NB4 (cell line): ENCODE data around the gene LIN28B.

Experiments used
- DNase-seq: peaks from one replicate; pipeline ENCODE4 v3.0.0; 2010; ENCODE audit warnings: low read depth
- H3K4me3 ChIP-seq: one replicate; pipeline ENCODE4 v1.5.1; 2011; ENCODE audit warnings: mild to moderate bottlenecking, low read depth, low read length, moderate library complexity
- MYC ChIP-seq: IDR thresholded peaks from 2 replicates; pipeline ENCODE4 v1.6.1; 2011; ENCODE audit warnings: low read depth, low read length
- POLR2A ChIP-seq: IDR thresholded peaks from 2 replicates; pipeline ENCODE4 v1.6.1; 2011; ENCODE audit warnings: mild to moderate bottlenecking; ENCODE audit not compliant: insufficient read length; ENCODE audit errors: extremely low read depth
- TF ChIP-seq, protein P1 (sequence below): IDR thresholded peaks from one replicate; pipeline ENCODE4 v1.5.1; 2012; ENCODE audit warnings: low read depth, low read length
- TF ChIP-seq, protein P2 (sequence below): IDR thresholded peaks from 2 replicates; pipeline ENCODE4 v1.6.1; 2011; ENCODE audit warnings: low read depth, low read length

Gene LIN28B

DNA sequence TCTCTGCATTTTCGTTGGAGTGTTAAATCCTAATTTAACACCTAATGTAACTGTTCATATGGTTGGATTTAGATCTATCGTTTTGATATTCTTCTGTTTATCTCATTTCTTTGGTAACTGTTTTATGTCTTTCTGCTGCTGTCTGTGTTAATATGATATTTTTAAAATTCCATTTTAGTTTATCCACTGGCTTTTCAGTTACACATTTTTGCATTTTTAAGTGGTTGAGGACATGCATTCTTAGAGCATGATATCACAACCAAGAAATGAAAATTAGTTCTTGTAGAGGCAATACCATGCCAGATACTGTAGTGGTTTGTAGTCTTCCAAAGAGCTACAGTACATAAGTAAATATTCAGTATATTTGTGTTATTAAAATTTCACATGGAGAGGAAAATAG lies 58.6 kb downstream of the LIN28B start:
- DNase-seq = no peak
- H3K4me3 ChIP-seq = no peak overlapping the region
- TF ChIP-seq, protein P1, sequence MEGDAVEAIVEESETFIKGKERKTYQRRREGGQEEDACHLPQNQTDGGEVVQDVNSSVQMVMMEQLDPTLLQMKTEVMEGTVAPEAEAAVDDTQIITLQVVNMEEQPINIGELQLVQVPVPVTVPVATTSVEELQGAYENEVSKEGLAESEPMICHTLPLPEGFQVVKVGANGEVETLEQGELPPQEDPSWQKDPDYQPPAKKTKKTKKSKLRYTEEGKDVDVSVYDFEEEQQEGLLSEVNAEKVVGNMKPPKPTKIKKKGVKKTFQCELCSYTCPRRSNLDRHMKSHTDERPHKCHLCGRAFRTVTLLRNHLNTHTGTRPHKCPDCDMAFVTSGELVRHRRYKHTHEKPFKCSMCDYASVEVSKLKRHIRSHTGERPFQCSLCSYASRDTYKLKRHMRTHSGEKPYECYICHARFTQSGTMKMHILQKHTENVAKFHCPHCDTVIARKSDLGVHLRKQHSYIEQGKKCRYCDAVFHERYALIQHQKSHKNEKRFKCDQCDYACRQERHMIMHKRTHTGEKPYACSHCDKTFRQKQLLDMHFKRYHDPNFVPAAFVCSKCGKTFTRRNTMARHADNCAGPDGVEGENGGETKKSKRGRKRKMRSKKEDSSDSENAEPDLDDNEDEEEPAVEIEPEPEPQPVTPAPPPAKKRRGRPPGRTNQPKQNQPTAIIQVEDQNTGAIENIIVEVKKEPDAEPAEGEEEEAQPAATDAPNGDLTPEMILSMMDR = no peak

DNA sequence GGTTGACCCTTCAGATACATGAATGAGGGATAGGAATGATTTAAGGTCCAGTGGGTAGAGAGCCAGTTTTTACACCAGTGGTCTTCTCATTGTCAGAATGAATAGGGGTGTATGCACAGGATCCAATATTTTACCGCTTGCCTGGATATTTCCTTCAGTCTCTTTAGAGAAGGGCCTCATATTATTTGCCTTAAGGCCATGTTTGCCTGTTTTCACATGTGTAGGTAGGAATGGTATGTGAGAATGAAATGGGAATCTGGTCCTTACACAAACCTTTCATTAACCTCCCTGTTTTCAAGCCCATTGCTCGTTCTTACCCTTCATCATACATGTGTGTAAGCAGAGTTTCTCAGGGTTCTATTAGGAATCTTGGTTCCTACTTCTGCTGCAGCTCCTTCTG lies 62.4 kb downstream of the LIN28B start:
- TF ChIP-seq POLR2A = no peak
- TF ChIP-seq, protein P1 = no peak
- TF ChIP-seq, protein P2, sequence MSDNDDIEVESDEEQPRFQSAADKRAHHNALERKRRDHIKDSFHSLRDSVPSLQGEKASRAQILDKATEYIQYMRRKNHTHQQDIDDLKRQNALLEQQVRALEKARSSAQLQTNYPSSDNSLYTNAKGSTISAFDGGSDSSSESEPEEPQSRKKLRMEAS = no peak
- DNase-seq = no peak
- no peak overlapping the region for H3K4me3 ChIP-seq

DNA sequence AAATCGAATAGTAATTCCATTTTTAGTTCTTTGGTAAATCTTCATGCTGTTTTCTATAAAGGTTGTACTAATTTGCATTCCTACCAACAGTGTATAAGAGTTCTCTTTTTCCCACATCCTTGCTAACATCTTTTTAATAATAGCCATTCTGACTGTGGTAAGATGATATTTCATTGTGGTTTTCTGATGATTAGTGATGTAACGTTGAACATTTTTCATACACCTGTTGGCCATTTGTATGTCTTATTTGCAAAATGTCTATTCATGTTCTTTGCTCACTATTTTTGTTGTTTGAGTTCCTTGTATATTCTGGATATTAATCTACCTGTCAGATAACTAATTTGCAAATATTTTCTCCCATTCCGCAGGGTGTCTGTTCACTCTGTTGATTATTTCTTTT lies 64.5 kb downstream of the LIN28B start:
- no peak overlapping the region for H3K4me3 ChIP-seq
- TF ChIP-seq POLR2A (no peak), MYC (no peak)
- TF ChIP-seq, protein P1 = no peak
- TF ChIP-seq, protein P2 = no peak
- DNase-seq = no peak

DNA sequence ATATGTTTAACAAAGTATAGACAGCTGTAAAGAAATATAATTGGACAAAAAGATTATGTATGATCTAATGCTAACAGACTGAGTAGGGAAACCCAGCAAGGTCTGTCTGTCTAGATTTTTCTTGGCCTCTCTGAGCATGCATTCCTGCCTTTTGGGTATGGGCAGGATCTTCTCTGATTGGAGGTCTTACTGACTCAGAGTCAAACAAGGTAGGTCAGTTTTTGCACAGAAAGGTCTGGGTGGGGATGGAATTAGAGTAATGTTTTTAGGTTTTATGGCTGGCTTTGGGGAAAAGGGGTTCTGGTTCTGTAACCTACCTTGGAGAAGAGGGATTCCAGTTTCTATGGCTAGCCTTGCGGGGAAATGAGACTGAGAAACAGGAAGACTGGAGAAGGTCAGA lies 65.5 kb downstream of the LIN28B start:
- TF ChIP-seq, protein P1 = no peak
- no peak for TF ChIP-seq MYC
- TF ChIP-seq, protein P2 = no peak
- no peak for TF ChIP-seq POLR2A

DNA sequence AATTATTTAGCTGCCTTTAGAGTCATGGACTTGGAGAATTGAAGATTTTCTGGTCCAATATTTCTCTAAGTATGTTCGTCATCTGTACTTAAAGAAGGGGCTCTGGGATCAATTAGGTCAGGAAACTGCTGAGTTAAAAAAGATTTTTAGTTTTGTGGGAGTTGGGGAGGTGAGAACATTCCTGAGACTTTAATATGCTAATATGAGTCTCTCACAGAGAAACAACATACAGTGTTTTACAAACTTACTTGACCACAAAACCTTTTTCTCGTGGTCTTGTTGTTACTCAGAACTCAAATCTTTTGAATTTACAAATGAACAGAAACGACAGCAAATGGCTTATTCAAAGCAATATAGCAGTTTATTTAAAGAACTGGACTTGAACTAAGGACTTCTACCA lies 67.9 kb downstream of the LIN28B start:
- no peak overlapping the region for H3K4me3 ChIP-seq
- no peak for DNase-seq
- TF ChIP-seq POLR2A (no peak), MYC (no peak)
- TF ChIP-seq, protein P1 = no peak
- TF ChIP-seq, protein P2 = no peak

More for the DNA sequence above, 65.5 kb downstream of the LIN28B start:
- H3K4me3 ChIP-seq = no peak overlapping the region
- no peak for DNase-seq

DNA sequence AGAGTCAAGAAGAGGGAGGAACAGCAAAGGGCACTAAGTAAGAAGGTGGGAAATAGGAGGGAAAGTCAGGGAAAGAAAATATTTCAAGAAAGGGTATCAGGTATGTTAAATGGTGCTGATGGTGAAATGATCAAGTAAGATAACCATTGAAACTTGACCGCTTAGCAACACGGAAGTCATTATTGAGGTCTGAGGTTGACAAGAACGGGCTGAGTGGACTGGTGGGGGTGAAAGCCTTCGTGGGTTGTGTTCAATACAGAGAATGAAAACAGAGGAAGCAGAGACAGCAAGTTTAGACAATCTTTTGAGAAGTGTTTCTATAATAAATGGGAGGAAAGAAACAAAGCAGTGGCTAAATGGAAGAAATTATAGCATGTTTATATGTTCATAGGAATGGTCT lies 72.0 kb downstream of the LIN28B start:
- no peak for DNase-seq
- H3K4me3 ChIP-seq = no peak overlapping the region
- TF ChIP-seq POLR2A = no peak
- no peak for TF ChIP-seq MYC
- TF ChIP-seq, protein P1 = no peak
- TF ChIP-seq, protein P2 = no peak
